Peyer's patch (tissue), 4 donors: ENCODE results near the gene WAPL.

Experiments used
- POLR2A ChIP-seq, 2 donors: fragments of 450-650 bp; IDR thresholded peaks; one replicate each; pipeline ENCODE4 v1.5.1; 2017; ENCODE audit warnings: antibody characterized with exemption in 2 of 2, mild to moderate bottlenecking in 2 of 2, moderate library complexity in 2 of 2
- TF ChIP-seq, protein P1 (sequence below), 6 experiments: fragments of 450-650 bp in 4 of 6; fragments of 200-600 bp in 2 of 6; sonication (generic) in 1 of 6; IDR thresholded peaks; one replicate each; pipeline ENCODE4 v1.5.1; 2017 to 2019; ENCODE audit warnings: antibody characterized with exemption in 6 of 6, mild to moderate bottlenecking in 3 of 6, moderate library complexity in 1 of 6

DNA sequence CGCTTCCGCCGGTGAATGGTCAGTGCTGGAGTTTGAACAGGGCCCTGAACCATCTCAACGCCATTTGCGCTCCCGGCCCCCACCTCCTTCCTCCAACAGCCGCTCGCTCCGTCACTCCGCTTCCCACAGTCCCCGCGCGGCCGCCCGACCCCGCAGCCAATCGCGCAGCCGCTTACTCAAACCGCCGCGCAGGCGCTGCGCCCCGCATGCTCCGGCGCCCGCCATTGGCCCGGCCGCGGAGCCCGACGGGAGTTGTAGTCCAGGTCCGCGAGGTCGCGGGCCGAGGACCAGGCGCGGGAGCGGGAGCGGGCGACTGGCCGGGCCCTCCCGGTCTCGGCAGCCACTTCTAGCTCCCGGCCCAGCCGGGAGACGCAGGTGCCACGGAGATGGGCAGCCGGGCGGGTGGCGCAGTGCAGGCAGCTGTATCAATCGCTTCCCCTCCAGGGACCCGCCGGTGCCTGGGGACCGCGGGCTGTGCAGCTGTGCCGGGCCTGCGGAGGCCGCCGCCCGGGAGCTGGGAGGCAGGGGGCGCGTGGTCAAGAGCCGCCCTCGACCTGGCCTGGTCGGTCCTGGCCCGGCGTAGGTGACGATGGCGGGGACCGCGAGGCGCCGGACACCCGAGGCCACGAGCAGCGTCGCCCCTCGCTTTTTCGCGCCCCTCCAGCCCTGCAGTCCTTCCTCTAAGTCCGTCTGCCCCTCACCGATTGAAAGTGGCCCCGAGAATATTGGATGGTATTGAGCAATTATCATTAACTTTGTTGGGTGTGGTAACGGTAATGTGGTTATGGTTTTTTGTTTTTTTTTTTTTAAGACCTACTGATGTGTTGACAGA is at the start of gene WAPL:
- TF ChIP-seq, protein P1, sequence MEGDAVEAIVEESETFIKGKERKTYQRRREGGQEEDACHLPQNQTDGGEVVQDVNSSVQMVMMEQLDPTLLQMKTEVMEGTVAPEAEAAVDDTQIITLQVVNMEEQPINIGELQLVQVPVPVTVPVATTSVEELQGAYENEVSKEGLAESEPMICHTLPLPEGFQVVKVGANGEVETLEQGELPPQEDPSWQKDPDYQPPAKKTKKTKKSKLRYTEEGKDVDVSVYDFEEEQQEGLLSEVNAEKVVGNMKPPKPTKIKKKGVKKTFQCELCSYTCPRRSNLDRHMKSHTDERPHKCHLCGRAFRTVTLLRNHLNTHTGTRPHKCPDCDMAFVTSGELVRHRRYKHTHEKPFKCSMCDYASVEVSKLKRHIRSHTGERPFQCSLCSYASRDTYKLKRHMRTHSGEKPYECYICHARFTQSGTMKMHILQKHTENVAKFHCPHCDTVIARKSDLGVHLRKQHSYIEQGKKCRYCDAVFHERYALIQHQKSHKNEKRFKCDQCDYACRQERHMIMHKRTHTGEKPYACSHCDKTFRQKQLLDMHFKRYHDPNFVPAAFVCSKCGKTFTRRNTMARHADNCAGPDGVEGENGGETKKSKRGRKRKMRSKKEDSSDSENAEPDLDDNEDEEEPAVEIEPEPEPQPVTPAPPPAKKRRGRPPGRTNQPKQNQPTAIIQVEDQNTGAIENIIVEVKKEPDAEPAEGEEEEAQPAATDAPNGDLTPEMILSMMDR (IDR thresholded peaks at IDR 0.05): peak in 1 of 6 experiments; percentile 30
- TF ChIP-seq POLR2A (IDR thresholded peaks at IDR 0.05): peak; percentile 68 to 83
